Measurements from ENCODE around the gene EPS15.
"Not testable (repeated sequence)": the region's sequence is repeated elsewhere in the genome, so short reads cannot be mapped to it uniquely, and the experiment has no call there.

EPS15 gene

DNA sequence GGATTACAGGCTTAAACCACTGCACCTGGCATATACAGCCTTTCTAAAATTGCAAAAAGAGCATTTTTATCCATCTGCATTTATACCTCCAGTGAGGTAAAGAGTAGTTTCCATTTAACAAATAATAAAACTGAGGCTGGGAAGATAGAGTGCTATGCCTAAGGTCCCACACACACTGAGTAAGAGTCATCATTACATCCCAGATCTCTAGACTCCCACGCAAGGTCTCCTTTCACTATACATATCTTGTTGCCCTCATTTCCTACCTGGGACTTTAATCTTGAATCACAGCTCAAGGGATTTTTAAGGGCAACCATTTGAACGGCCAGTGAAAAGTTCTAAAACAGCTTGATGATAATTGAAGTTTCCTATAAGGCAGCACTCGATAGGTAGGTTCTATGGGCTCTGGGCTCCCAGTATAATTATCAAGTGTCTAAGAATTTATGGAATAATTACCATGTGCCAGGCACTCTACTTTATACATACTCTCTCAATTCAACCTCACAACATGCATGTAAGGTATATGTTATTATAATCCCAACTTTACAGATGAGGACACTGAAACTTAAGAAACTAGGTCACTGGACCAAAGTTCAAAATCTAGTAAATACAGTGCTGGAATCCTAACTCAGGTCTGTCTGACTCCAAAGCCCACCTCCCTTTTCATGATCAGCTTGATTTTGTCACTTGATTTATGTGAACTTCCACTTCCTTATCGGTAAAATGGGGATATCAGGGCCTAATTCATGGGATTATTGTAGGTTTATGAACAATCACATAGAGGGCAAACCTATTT is 23.3 kb upstream of the EPS15 start:
- DNase-seq (ENCODE audit: low read depth in 2 of 2): no peak

DNA sequence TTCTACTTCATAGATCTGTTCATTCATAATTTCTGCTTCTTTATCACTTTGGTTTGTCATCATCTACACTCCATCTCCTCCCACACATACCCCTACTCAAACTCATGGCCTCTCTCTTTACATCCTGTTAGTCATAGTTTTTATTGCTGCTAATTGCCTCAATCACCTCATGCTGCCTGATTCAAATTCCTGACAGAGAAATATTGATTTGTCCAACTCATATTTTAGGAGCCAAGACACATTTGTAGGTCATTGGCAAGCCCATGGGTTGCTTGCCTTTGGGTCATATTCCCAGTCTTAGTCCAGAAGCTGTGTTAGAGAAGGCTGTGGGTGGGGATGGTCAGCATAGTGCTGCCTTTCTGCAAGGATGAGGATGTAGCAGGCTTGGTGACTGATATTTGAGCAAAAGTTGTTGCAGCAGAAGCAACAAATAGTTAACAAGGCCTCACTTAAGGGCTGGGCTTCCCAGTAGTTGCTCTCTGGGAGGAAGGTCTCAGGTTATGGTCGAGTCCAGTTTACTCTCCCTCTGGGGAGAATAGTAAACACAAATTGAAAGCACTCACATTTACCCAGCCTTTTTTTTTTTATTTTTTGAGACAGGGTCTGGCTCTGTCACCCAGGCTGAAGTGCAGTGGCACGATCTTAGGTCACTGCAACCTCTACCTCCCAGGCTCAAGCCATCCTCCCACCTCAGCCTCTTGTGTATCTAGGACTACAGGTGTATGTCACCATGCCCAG is 22.4 kb upstream of the EPS15 start:
- DNase-seq (ENCODE audit: low read depth in 2 of 2): no peak

DNA sequence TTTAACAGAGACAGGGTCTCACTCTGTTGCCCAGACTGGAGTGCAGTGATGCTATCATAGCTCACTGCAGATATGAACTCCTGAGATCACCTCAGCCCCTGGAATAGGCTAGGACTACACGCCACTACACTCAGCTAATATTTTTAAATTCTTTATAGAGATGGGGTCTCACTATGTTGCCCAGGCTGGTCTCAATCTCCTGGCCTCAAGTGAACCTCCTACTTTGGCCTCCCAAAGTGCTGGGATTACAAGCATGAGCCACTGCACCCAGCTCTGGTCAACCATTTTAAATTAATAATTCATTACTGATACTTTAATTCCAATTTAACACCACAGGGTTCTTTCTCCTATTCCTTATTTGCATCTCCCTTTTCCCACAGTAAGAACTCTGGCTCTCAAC is 18.5 kb upstream of the EPS15 start:
- no peak for DNase-seq (ENCODE audit: low read depth in 2 of 2)

DNA sequence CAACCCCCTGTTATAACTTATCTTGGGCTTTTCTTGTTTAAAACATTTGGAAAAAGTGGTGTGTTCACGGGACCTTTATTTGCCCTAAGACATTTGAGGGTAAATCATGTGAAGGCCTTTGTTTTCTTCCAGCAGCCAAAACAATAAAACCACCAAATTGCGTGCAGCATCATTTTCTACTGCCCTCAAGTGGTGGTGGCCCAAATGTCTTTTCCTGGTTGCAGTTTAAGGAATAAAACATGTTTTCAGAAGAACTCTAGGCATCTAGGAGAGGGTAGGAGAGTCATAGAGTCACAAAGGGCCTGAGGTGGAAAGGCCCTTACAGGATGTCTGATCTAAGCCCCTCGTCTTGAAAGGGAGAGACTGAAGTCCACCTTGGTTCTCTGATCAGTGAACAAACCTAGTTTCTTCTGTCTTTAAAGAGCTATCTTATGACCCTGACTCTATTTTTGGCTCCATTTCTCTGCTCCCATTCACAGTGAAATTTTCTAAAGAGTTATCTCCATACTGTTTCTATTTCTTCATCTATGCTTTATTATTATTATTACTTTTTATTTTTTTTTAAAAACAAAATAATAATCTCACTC is 16.0 kb upstream of the EPS15 start:
- DNase-seq (ENCODE audit: low read depth in 2 of 2): peak in 1 of 2 donors; percentile 5

DNA sequence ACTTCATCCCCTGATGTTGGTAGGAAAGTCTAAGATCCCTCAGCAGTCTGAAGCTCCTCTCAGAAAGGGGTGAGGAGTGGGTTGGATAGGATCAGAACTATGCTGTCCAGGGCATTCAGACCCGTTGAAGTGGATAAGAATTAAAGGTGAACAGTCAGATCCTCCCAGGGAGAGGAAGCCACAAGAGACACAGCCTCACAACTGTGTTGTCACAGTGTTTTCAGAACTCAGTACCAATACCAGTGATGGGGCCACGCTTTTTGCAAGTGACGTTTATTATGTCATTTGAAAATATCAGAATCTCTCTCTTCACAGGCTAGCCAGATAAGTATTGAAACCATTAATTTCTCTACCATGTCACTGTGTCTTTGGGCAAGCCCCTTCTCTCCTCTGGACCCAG is 15.4 kb upstream of the EPS15 start:
- no peak for DNase-seq (ENCODE audit: low read depth in 2 of 2)

DNA sequence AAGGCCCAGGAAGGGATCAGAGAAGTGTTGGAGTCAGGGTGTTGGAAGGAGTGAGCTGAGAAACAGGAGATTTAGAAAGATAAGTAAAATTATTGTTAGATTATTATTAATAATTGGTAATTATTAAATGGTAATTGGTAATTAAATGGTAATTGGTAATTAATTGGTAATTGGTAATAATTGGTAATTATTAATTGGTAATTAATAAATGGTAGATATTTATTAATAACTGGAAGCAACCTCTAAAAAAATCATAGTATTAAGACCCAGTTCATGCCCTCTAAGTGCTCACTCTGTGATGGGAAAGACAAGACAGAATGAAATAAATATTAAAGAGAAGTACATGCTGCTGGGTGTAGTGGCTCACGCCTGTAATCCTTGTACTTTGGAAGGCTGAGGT is 13.8 kb upstream of the EPS15 start:
- DNase-seq (ENCODE audit: low read depth in 2 of 2): no peak

DNA sequence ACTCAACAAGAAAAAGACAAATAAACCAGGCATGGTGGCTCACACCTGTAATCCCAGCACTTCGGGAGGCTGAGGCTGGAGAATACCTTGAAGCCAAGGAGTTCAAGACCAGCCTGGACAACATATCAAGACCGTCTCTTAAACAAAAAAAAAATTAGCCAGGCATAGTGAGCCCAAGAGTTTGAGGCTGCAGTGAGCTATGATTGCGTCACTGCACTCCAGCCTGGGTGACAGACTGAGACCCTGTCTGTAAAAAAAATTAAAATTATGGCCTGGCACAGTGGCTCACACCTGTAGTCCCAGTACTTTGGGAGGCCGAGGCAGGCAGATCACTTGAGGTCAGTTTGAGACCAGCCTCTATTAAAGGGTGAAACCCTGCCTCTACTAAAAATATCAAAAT is 11.4 kb upstream of the EPS15 start:
- not testable (repeated sequence) for DNase-seq (ENCODE audit: low read depth in 2 of 2)

DNA sequence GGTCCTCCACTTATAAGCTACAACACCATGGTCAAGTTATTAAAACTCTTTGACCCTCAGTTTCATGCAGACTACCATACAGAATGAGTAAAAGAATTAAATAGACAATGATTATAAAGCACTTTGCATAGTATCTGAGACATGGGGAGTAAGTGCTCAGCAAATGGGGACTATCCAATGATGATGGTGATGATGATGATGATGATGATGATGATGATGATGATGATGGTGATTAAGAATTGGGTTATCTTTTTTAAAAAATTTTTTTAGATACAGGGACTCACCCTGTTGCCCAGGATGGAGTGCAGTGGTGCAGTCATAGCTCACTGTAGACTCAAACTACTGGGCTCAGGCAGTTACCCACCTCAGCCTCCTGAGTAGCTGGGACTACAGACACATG is 8.1 kb upstream of the EPS15 start:
- DNase-seq (ENCODE audit: low read depth in 2 of 2): no peak

DNA sequence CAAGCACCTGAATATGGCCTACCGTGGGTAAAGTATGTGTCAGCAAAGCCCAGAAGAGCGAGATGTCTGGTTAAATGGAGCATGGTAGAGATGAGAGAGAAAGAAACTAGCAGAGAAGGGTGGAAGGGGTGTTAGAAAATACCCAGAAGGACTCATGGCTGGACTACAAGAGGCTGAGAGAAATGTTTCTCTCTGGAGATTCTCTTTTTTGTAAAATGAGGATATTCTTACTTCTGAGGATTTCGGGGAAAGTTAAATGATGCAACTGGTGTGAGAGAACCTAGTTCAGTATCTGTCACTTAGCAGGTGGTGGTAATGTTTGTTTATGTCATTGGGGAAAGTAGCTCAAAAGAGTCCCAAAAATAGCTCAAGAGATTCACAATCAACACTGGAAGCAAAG is 7.2 kb upstream of the EPS15 start:
- no peak for DNase-seq (ENCODE audit: low read depth in 2 of 2)

DNA sequence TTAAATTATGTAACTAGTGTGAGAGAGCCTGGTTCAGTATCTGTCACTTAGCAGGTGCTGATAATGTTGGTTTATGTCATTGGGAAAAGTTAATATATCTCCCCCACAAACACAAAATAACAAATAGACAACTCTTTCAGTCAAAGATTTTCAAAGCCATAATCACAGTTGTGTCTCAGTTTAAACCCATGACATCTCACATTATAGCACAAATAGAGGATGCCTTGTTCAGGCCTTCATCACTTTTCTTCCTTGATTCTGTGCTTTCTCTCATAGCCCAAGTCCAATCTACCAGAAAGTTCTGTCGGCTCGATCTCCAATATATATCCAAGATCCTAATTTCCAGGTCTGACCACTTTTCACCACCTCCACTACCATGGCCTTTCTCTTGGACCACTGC is 6.2 kb upstream of the EPS15 start:
- no peak for DNase-seq (ENCODE audit: low read depth in 2 of 2)

DNA sequence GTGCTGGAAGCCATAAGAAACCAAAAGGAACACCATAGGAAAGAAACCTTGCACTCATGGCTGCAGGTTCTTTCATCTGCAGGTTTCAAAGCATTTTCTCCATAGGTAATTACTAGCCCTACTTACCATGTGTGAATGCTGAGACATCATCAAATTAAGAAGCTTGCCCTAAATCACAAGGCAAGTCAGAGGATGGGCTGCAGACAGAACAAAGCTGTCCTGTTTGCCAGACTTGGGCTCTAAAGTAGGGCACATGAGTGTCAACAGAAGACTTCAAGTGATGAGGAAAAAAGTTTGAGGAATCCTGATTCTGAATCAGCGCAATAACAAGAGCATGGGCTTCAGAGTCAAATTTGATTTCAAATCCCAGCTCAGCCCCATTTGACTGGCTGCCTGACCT is 5.8 kb upstream of the EPS15 start:
- no peak for DNase-seq (ENCODE audit: low read depth in 2 of 2)

DNA sequence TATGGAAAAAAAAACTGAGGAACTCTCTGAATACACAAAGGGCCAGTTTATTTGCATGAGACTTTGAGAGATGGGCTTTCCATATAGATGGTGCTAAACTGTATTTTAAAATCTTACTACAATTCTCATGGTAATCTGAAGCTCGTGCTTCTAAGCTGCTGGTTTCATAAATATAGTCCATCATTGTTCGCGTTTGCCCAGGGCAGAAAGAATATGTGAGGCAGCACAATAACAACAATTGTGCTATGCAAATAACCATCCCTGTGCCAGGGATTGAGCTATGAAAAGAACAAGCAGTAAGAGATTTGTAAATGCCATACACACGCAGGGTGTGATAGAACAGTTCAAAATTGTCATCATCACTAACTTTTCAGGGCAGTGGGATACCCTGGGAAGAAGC is 4.9 kb upstream of the EPS15 start:
- no peak for DNase-seq (ENCODE audit: low read depth in 2 of 2)

DNA sequence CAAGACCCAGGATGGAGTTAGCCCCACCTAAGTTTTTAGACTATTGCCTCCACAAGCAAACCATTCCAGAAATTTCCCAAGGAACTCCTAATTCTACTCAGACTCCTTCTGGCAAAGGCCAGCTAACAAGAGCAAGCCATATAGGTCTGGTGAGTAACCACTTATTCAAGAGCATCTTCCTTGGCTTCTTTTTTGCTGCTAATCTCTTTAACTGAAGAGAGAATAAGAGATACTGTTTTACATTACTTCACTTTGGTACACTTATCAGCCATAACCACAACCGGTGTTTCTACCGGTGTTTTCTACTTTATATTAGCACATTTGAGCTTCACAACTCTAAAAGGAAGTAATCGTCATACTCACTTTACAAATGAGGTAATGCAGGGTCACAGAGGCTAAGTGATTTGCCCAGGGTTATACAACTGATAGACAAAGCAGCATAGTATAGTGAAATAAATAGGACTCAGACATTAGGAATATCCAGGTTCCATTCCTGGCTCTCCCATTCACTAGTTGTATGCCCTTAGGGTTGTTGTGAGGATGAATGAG is 1.7 kb upstream of the EPS15 start:
- no peak for DNase-seq (ENCODE audit: low read depth in 2 of 2)

DNA sequence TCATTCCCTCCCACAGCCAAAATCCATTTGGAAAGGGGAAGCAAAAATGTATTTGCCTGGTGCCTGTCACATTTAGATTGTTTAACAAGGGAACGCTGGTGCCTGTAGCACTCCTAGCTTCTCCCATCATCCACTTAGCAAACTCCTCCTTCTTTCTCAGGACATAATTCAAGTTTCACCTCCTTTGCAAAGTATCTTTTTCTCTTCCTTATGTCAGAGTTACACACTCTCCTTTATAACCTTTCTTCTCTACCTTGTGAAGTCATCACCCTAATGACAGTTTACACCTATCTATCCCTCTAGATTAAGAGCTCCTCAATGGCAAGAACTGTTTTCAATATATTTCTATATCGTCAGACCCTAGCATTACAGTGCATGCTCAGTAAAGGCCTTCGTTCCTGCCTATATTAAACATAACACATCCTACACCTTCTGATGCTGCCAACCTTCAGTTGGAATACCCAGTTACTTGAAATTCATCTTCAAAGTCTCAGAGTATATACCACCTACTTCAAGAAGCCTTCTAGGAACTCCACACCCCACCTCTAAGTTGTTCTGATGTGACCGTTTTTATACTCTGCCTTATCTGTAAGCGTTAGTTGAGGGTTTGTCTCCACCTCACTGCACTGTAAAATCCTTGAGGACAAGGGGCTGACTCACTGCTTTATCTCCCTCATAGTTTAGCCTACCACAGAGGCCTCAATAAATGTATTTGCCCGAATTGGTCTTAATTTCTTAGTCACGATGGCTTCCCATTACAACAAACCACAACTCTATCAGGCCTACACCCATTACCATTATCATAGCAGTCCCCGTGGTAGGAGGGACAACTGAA is 1.0 kb upstream of the EPS15 start:
- no peak for DNase-seq (ENCODE audit: low read depth in 2 of 2)

DNA sequence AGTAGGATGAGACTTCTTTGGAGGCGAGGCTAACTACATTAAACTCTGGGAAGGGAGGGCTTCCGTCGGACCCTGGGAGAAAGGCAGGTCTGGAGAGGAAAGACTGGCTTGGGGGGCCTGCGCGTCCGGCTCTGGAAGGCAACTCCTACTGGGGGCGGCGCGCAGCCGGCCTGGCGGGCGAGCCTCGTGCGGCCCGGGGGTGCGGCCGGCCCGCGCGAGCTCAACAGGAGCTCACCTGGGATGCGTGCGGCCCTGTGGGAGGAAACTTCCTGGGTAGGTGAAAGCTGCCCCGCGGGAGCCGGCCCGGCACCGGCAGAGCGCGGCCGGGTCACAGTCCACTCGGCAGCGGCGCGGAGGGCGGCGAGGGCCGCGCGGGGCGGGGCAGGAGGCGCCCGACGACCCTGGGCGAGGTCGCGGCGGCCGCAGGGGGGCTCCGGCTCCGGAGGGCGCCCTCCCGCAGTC is 449 bp downstream of the EPS15 start:
- DNase-seq (ENCODE audit: low read depth in 2 of 2): peak in 1 of 2 donors; percentile 31

DNA sequence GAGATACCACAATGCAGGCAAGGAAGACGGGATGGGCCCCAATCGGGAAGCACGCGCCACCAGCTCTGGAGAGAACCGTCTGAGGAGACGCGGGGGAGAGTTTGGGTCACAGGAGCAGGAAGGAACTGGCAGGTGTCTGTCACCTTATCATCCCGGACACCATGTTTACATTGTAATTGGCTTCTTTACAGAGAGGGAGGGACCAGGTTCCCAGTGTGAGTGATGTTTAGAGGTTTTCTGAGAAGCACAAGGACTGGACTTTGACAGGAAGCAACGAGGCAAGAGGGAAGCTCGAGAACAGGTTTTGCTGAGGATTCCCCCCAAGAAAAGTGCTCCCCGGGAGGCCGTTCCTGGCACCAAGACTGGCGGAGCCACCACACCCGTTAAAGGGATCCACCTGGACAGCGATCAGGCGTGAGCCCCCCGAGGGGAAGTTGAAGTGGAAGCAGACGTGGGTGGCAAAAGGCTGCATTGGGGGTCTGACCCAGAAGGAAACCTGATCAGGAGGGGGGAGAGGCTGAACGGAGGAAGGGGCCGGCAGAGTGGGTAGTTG is 957 bp downstream of the EPS15 start:
- peak in 1 of 2 donors; percentile 34 for DNase-seq (ENCODE audit: low read depth in 2 of 2)

DNA sequence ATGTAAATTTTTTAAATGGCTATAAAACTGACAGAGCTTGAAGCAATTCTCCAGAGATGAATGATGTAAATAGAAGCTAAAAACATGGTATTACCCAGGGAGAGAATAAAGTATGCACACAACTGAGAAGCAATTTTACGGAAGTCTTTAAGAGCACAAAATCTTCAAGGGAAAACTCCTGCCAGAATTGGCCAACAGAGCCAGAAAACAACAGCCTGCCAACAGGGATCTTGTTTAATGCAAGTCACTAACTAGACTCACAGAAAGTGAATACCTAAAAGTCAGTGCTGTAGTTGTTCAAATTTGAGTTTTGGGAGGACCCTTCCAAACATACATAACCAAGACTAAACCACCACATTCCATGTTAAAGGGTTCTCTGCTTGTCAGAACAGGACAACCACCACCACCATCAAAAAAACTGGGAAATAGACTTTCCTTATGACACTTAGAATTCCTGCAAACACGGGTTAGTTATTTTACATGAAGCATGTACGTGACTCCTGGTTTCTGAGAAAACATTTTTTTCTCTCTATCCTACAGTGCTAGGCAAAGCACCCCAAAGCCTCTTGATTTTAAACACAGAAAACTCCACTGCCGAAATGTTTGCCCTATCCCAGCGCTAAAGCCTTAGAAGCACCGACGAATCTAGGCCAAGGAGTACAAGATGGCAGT is 1.6 kb downstream of the EPS15 start:
- DNase-seq (ENCODE audit: low read depth in 2 of 2): no peak

DNA sequence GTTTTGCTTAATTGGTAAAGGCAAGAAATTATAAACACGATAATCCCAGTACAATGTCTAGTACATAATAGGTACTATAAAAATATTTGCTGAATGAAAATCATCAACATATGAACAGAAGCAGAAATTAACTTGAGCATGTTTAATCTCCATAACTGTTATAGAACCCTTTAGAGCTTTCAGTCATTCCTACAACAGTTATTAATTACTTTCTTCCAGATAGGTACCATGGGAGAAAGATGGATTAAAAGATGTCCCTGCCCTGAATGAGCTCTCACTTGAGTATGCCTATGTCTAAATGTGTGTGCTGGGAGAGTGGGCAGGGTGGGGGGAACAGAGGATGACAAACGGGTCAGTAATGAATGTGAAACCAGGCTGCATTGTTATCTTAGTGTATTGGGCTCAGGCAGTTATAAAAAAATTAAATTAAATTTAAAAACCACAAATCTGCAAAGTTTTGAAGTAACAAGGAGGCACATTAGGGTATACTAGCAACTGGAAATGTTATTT is 2.4 kb downstream of the EPS15 start:
- DNase-seq (ENCODE audit: low read depth in 2 of 2): no peak

DNA sequence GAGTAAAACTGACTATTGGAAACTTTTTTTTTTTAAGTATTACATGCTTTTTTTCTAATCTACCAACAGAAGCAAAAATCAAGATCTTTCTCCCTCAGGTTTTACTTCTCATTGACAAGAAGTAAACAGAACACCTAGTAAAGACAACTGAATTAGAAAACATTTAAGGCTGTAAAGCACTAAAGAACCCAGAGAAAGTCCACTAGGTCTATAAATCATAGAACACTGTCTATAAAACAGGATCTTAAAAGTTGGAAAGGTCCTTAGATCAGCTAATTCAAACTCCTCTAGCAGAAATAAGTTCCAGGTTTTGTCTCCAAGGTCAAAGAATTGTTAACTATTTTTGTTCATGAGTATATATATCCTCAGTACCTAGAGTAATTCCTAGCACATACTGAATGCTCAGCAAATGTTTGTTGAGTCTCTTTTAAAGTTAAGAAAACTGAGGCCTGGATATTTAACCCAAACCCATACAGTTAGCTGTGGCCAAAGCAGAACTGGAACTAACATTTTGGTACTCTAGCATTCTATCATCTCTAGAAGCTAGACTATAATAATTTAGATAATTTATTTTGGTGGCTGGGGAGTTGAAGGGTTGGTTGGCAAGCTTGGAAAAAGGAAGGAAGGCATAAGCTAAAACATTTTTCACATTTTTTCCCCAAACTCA is 3.0 kb downstream of the EPS15 start:
- no peak for DNase-seq (ENCODE audit: low read depth in 2 of 2)

DNA sequence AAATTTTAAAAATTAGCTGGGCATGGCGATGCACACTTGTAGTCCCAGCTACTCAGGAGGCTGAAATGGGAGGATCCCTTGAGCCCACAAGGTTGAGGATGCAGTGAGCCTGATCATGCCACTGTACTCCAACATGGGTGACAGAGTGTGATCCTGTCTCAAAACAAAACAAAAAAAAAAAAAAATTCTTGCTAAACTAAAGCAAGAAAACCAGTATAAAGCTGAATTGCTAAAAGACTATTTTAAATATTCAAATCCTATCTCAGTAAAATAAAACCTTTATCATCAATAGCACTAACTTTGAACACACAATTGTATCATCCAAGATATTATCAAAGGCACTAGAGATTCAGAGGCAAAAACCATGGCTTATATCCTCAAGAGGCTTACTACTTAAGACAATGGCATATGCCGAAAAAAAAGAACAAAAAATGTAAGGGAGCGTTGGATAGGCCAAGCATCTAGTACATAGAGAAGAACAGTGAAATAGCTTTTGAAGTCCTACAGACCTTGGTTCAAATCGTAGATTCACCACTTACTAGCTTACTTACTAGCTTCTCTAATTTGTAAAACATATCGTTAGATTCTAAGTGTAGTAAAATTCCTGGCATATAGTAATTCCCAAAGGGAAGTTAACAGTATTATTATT is 3.6 kb downstream of the EPS15 start:
- no peak for DNase-seq (ENCODE audit: low read depth in 2 of 2)
